Islet of Langerhans (tissue), 1 donor: Measurements from ENCODE around the gene SPACA7.

Experiments
- FAIRE-seq: peaks from one replicate; lab custom pipeline; 2011; peaks lifted over from hg19 to GRCh38; lab: Jason Lieb, UNC

The SPACA7 gene

DNA sequence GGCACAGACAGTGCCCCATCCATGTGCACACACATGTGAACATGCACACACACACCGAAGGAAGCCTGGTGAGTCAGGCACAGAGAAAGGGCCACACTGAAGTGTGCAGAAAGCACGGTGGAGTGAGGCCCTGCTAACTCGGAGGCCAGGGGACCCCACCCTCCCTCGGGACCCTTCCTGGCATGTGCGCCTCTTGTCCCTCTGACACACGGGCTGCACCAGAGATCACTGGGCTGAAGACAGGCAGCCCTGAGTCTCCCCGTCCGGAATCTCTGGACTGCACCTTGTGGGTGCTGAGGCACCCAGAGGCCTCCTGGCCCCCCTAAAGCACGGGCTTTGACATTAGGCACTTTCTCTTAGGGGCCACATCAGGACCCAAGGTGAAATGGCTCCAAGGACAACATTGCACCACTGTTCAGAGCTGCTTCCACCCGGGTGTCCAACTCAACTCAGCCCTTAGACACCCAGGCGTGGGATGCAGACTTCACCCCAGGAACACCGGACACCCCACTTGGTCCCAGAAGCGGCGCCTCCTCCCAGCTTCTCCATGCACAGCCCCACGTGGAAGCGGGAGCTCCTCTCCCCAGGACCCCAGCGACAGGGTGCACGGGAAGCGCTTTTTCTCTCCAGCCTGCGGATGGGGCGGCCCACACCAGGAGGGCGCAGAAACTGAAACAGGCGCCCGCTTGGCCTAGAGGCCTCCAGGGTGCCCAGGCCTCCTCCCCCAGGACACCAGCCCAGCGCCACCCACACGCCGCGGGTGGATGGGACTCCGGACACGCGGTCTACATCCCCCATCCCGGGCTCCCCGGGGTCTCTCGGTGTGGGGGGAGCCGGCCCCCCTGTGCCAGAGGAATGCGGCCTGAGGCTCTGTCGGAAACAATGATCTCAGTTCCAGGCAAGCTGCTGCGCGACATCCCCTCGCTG is 90.2 kb downstream of the SPACA7 start:
- no peak for FAIRE-seq

DNA sequence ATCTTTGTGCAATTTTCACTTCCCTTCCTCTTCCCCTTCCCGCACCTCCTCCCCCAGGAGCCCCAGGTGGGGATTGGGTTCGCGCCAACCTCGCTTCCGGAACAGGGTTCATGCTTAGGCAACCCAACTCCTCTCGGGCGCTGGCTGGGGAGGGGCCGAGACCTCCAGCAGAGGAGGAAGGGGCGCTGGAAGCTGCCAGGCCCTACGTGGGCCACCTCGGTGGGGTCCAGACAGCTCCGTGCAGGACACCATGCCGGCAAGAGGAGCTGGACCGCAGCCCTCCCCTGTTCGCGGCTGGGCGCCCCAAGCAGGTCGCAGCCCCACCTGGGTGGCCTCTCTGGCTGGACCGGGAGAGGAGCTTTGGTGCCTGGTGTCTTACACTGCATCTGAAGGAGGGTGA is 91.1 kb downstream of the SPACA7 start:
- FAIRE-seq: no peak

DNA sequence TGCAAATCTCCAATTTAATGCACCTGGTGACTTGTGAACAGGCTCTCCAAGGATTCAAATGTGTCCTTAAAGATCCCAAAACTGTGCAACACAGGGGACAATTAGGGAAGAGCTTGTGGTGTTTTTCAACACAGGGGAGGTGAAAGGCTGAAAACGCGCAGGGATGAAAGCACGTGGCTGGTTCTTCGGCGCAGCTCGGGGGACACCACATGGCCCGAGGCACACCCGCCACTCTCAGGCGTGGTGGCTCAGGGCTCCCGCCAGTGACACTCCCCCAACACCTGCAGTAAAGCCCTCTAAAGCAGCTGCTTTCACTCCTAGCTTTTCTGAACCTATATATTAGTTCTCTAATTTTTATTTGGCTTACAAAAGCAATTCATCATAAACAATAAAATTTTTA is 91.9 kb downstream of the SPACA7 start:
- no peak for FAIRE-seq

DNA sequence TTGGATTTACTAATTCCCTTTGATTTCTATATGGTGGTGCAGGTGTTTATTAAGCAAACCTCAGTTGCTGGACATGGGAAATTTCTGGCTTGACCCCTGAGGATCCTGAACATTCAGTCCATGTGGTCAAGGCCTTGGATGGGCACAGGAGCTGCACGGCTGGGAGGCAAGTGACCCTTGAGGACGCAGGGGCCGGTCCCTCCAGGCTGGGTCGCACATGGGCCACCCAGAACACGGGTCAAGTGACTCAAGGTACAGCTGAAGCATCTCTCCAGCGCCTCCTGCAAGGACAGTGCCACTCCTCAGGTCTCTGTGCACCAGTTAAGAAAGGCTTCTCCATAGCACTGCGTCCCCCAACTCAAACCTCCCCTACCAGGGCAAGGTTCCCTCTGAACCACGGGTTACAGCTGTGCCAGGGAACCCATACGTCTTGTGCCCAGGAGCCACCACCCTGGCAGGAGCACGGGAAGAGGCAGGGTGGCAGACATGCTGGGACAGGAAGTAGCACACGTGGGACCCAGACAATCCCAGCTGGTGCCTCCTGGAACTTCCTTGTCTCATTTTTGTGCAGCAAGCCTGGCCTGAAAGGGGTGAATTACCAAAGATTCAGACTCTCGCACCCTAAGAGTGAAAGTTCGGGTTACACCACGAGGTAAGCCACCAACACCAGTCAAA is 93.1 kb downstream of the SPACA7 start:
- FAIRE-seq: no peak

DNA sequence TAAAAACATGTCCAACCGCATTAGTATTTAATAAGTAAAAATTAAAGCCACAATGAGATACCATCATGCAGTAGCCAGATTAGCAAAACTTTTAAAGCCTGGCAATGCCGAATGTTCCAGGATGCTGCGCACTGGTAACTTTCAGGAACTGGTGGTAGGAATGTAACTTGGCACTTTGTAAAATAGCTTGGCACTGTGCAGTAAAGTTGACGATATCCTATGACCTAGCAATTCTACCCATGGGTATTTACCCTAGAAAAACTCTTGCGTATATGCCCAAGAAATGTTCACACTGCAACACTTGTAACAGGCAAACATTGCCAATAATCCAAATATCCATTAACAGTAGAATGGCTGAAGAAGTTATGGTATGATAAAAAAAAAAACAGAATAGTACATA is 97.7 kb downstream of the SPACA7 start:
- FAIRE-seq: no peak

DNA sequence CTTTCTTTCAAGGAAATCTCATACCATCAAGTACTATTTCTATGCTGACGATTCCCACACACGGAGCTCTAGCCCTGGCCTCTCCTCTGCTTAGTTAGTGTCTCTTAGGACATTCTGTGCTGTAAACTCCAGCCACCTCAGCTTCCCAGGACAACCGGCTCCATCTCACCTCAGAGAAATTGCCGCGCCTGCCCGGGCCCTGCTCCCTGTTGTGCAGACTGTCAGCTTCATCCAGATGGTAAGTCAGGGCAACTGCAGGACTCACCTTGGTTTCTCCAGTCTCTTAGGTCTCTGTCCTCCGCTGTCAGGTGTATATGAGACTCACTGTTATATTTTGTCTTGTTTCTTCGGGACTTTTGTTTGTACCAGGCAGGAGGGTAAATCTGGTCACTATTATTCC is 98.7 kb downstream of the SPACA7 start:
- FAIRE-seq: no peak

DNA sequence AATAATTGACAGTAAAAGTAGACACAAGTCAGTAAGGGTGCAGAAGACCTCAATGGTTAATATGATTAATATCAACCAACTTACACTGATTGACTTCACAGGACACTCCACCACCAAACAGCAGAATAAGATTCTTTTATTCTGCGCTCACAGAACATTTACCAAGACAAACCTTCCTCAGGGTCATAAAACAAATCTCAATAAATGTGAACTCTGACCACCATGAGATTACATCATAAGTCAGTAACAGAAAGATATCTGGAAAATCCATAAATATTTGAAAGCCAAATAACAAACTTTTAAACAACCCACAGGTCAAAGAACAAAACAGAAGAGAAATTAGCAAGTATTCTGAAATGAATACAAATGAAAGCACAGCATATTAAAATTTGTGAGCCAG is 99.7 kb downstream of the SPACA7 start:
- no peak for FAIRE-seq

DNA sequence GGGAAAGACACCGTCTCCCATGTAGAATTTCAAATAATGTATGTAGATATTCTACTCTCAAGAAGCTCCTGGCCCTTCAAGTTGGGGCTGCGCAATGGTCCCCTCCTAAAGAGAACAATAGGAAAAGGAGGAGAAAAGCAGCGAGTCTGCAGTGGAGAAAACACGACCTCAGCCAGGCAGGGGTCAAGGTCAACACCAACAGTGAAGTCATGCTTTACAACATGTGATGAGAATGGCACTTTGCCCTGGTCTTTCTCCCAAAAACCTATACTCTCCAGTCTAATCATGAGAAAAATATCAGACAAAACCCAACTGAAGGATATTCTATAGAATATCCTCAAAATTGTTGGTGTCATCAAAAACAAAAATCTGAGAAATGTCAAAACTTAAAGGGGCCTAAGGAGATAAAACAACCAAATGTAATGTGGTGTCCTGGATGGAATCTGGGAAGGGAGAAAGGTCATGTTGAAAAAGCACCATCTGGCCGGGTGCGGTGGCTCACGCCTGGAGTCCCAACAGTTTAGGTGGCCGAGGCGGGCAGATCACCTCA is 101.0 kb downstream of the SPACA7 start:
- FAIRE-seq: no peak

DNA sequence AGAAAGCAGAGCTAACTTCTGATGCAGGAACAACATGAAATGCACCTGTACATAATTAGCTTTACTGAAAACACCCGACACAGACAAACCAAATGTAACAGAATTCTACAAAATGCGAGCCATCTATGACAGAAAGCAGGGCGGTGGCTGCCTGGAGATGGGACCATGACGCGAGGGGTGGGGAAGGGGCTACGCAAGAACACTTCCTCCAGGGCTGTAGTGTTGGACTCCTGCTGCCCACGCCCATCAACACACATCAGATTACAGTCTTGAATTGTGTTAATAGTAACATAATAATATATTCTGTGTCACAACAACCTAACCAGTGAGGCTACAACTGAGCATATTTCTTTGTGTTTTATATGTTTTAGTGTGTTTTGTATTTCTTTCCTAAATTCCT is 103.2 kb downstream of the SPACA7 start:
- no peak for FAIRE-seq

DNA sequence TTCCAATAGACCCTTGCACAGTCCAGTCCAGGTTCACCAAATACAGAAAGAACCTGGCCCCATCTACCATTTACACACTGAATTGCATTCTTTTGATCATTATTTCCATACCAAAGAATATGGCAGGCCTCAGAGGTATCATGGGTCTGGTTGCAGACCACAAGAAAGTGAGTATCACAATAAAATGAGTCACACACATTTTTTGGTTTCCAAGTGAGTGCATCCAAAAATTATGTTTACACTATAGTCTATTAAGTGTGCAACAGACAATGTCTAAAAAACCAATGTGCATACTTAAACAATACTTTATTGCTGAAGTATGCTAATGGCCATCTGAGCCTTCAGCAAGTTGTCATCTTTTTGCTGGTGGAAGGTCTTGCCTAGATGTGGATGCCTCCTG is 105.3 kb downstream of the SPACA7 start:
- no peak for FAIRE-seq

DNA sequence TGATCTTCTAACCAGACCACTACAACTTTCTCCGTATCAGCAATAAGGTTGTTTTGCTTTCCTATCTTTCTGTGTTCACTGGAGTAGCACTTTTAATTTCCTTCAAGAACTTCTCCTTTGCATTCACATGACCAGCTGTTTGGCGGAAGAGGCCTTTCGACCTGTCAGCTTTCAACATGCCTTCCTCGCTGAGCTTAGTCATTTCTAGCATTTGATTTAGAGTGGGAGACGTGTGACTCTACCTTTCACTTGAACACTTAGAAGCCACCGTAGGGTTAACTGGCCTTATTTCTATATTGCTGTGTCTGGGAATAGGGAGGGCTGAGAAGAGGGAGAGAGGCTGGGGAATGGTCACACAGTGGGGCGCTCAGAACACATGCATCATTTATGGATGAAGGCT is 107.1 kb downstream of the SPACA7 start:
- FAIRE-seq: no peak
